Bronchial epithelial cell (primary cell): Measurements from ENCODE around the gene ANXA11. TPM values are rescaled to one million over a fixed set of nuclear protein-coding genes. Genes with fewer than 3 reads are reported as not detected.

Experiments used
- DNase-seq: peaks from one replicate; pipeline ENCODE4 v3.0.0-alpha.2; 2010; ENCODE audit warnings: low read depth
- FAIRE-seq: peaks from 2 replicates; lab custom pipeline; 2011; peaks lifted over from hg19 to GRCh38; lab: Jason Lieb, UNC
- H3K27me3 ChIP-seq: 2 replicates; pipeline ENCODE4 v1.5.1; 2011; ENCODE audit warnings: low read length; ENCODE audit not compliant: control insufficient read depth, insufficient read depth
- H3K36me3 ChIP-seq: 2 replicates; pipeline ENCODE4 v1.5.1; 2011; ENCODE audit warnings: low read length; ENCODE audit not compliant: control insufficient read depth, insufficient read depth
- H3K4me3 ChIP-seq: 2 replicates; pipeline ENCODE4 v1.5.1; 2011; ENCODE audit warnings: mild to moderate bottlenecking, low read depth, low read length, control low read depth
- total RNA-seq: library from RNA; depleted of rRNA; stranded (reverse); fragments of >200 nt; gene quantifications from 2 replicates; pipeline ENCODE4 v1.2.1, GENCODE V29; 2014
- TF ChIP-seq, protein P1 (sequence below): IDR thresholded peaks from 2 replicates; pipeline ENCODE4 v1.5.1; 2011; ENCODE audit warnings: mild to moderate bottlenecking, moderate library complexity, low read length, control low read depth, inconsistent platforms; ENCODE audit not compliant: insufficient read depth, severe bottlenecking

ANXA11 gene
- total RNA-seq, 1 donor from 2014 or later, result 22.1 TPM

DNA sequence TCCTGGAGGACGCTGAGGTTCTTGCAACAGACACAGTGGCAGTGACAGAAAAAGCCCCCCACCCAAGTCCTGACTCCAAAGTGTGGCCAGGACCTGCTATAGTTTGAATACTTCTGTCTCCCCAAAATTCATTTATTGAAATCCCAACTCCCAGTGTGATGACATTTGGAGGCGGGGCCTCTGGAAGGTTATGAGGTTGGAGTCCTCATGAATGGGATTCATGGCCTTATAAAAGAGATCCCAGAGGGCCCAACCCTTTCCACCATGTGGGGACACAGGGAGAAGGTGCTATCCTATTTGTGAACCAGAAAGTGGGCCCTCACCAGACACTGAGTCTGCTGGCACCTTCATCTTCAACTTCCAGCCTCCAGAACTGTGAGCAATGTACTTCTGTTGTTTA, 18.3 kb downstream of the ANXA11 start:
- H3K4me3 ChIP-seq, result no peak overlapping the region
- H3K36me3 ChIP-seq, result peaks cover 2% of the 10 kb centered on the region
- DNase-seq (no peak), FAIRE-seq (no peak)
- H3K27me3 ChIP-seq, result no peaks in the 10 kb centered on the region
- TF ChIP-seq, protein P1, sequence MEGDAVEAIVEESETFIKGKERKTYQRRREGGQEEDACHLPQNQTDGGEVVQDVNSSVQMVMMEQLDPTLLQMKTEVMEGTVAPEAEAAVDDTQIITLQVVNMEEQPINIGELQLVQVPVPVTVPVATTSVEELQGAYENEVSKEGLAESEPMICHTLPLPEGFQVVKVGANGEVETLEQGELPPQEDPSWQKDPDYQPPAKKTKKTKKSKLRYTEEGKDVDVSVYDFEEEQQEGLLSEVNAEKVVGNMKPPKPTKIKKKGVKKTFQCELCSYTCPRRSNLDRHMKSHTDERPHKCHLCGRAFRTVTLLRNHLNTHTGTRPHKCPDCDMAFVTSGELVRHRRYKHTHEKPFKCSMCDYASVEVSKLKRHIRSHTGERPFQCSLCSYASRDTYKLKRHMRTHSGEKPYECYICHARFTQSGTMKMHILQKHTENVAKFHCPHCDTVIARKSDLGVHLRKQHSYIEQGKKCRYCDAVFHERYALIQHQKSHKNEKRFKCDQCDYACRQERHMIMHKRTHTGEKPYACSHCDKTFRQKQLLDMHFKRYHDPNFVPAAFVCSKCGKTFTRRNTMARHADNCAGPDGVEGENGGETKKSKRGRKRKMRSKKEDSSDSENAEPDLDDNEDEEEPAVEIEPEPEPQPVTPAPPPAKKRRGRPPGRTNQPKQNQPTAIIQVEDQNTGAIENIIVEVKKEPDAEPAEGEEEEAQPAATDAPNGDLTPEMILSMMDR, result no peak

DNA sequence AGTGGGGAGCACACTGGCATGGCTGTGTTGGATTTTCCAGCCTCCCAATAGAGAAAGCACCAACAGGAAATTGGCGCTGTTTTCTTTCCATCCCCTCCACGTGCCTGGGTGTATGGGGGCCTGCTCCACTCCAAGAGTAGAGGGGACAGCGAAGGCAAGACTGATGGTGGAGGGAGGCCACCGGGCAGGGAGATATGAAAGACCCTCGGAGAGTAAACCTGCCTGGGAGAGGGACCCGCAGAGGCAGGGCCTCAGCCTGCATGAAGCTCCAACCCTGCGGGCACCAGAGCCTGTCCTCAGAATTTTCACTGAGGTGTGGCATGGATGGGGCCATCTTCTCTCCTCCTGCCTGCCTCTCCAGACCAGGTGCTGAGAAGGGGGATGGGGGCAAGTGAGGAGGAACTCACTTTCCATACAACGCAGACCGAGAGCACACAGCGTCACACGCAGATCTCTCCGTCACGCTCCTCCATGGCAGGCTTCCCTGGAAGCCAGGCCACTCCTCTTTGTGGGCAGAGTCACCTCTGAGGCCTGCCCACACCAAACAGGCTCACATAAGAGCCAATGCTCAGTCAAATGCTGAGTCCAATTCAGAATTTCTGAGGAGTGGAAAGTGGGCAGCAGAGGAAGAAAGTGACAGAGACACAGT, 18.8 kb downstream of the ANXA11 start:
- FAIRE-seq, result no peak
- TF ChIP-seq, protein P1, result no peak
- DNase-seq, result no peak
- Histone ChIP-seq H3K27me3 (no peaks in the 10 kb centered on the region), H3K4me3 (no peak overlapping the region), H3K36me3 (peaks cover 2% of the 10 kb centered on the region)

GRCh38 chr10:80185578-80186299, 19.6 kb downstream of the ANXA11 start:
- TF ChIP-seq, protein P1, result no peak
- Histone ChIP-seq H3K36me3 (peaks cover 2% of the 10 kb centered on the region), H3K27me3 (no peaks in the 10 kb centered on the region), H3K4me3 (no peak overlapping the region)
- FAIRE-seq (no peak), DNase-seq (no peak)

GRCh38 chr10:80184291-80184690, 21.0 kb downstream of the ANXA11 start:
- Histone ChIP-seq H3K36me3 (peaks cover 6% of the 10 kb centered on the region), H3K27me3 (no peaks in the 10 kb centered on the region), H3K4me3 (no peak overlapping the region)
- TF ChIP-seq, protein P1, result no peak
- DNase-seq (no peak), FAIRE-seq (no peak)

GRCh38 chr10:80183436-80183835, 21.9 kb downstream of the ANXA11 start:
- Histone ChIP-seq H3K36me3 (peaks cover 6% of the 10 kb centered on the region), H3K4me3 (no peak overlapping the region), H3K27me3 (no peaks in the 10 kb centered on the region)
- FAIRE-seq, result no peak
- no peak for DNase-seq
- TF ChIP-seq, protein P1, result no peak

- Histone ChIP-seq H3K27me3 (no peaks in the 10 kb centered on the region), H3K36me3 (peaks cover 6% of the 10 kb centered on the region), H3K4me3 (no peak overlapping the region)
- no peak for DNase-seq
- TF ChIP-seq, protein P1, result no peak
- no peak for FAIRE-seq
Measured at GRCh38 chr10:80182986-80183385, 22.4 kb downstream of the ANXA11 start.
